ENCODE data around the gene SMAD7. TPM values are rescaled to one million over a fixed set of nuclear protein-coding genes. Genes with fewer than 3 reads are reported as not detected.

SMAD7 gene
- total and polyA plus RNA-seq, 2 donors = 7.8 to 9.3 TPM

DNA sequence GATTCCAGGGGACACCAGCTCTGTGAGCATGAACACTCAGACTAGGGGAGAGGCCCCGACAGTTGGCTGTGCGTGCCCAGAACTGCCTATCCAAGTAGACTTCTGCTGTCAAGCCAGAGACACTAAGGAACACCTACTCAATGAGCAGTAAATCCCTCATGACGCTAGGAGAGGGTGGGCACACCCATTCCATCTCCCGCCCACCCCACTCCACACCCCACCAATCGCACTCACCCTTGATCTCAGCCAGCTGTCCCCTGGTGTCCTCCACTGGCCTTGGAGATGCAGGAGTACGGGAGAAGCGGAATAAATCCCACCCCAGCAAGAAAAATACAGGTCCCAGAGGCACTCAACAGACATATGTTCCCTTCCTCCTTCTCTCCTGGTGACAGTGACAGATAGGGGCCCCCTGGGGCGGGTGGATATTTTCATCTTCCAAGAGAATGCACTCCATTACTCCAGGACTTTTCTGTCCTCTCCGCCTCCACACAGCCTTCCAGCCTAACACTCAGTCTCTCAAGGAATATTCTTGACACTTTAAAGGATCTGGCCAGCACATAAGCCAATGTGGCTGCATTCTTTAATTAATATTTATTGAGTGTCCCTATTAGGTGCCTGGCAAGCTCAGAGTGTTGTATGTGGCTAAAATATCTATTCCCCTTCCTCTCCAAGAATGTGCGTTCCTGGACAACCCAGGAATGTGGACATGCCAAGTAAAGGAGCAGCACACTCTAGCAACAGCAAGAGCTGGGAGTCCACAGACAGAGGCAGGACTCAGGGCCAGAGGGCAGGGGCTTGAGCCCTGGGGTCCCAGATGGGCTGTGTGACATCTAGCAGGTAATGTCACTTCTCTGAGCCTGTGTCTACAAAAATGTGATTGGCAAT lies 13.1 kb upstream of the SMAD7 start:
- Histone ChIP-seq H3K27ac (ENCODE audit: low read depth in 1 of 2, low read length in 1 of 2) (no peak overlapping the region), H3K9me3 (ENCODE audit: control insufficient read depth in 2 of 2, insufficient read depth in 1 of 2, low read length in 1 of 2) (no peaks in the 10 kb centered on the region), H3K36me3 (ENCODE audit: control insufficient read depth in 2 of 2, insufficient read depth in 2 of 2, low read length in 1 of 2) (no peaks in the 10 kb centered on the region), H3K4me1 (ENCODE audit: control insufficient read depth in 2 of 2, insufficient read depth in 2 of 2, low read length in 2 of 2) (no peaks in the 10 kb centered on the region), H3K27me3 (ENCODE audit: control insufficient read depth in 2 of 2, insufficient read depth in 1 of 2, low read length in 1 of 2) (peaks cover 4 to 26% of the 10 kb centered on the region in 2 donors), H3K4me3 (ENCODE audit: low read length in 2 of 2) (no peak overlapping the region)
- no peak for DNase-seq (ENCODE audit: low read depth in 6 of 9, low spot score in 9 of 9)
- 97% methylated on average over 10 of the region's 10 CpGs for WGBS

DNA sequence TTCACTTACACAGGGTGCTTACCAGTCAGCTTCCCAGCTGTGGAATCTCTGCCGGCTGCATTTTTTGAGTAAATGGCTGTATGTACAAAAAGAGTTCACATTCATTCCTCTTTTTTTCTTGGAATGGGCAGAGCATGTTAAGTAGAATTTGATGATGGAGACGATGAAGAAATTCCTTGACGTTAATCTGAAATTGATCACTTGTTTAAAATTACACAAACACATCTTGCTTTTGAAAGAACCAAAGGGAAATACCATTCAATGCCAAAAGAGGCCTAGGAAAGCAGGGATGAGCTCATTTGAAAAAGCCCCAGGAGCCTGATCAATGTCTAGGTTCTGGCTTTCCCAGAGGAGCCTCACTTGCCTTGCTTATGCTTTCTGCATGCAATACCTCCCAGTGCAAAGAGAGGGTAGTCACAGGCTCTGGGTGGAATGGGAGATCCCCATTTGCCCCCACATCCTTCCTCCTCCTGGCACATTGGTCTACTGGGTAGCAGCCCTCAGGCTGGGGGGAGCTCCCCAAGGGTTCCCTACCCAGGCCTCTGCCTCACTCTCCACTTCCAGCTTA lies 12.3 kb upstream of the SMAD7 start:
- Histone ChIP-seq H3K9me3 (ENCODE audit: control insufficient read depth in 2 of 2, insufficient read depth in 1 of 2, low read length in 1 of 2) (no peaks in the 10 kb centered on the region), H3K27ac (ENCODE audit: low read depth in 1 of 2, low read length in 1 of 2) (no peak overlapping the region), H3K27me3 (ENCODE audit: control insufficient read depth in 2 of 2, insufficient read depth in 1 of 2, low read length in 1 of 2) (peaks cover 4 to 22% of the 10 kb centered on the region in 2 donors), H3K4me1 (ENCODE audit: control insufficient read depth in 2 of 2, insufficient read depth in 2 of 2, low read length in 2 of 2) (no peaks in the 10 kb centered on the region), H3K4me3 (ENCODE audit: low read length in 2 of 2) (no peak overlapping the region), H3K36me3 (ENCODE audit: control insufficient read depth in 2 of 2, insufficient read depth in 2 of 2, low read length in 1 of 2) (no peaks in the 10 kb centered on the region)
- no peak for DNase-seq (ENCODE audit: low read depth in 6 of 9, low spot score in 9 of 9)
- 97% methylated on average over 3 of the region's 3 CpGs for WGBS

DNA sequence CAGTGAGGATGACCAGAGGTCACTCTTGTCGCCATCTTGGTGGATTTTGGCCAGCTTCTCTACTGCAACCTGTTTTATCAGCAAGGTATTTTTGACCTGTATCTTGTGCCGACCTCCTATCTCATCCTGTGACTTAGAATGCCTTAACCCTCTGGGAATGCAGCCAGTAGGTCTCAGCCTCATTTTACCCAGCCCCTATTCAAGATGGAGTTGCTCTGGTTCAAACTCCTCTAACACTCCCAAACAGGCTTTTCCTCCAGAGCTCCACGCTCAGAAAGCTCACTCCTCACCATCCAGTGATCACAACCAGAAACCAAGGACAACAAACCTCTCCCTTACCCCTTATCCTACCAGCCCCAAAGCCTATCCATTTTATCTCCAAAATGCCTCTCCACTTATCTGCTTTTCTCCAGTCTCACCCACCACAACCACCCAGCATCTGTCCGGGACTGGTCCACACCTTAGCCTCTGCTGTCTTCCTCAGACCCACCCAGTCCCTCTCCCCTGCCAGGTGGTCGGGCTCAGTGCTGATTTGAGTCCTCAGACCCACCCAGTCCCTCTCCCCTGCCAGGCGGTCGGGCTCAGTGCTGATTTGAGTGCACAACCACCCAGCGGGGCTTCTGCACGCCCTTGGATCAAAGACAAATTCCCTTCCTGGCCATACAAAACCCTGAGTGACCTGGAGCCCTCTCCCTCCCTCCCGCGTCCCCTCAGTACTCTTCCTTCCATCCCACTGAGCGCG lies 11.7 kb upstream of the SMAD7 start:
- DNase-seq (ENCODE audit: low read depth in 6 of 9, low spot score in 9 of 9) = no peak
- H3K4me1 ChIP-seq (ENCODE audit: control insufficient read depth in 2 of 2, insufficient read depth in 2 of 2, low read length in 2 of 2) = no peaks in the 10 kb centered on the region
- H3K4me3 ChIP-seq (ENCODE audit: low read length in 2 of 2) = no peak overlapping the region
- no peak overlapping the region for H3K27ac ChIP-seq (ENCODE audit: low read depth in 1 of 2, low read length in 1 of 2)
- no peaks in the 10 kb centered on the region for H3K9me3 ChIP-seq (ENCODE audit: control insufficient read depth in 2 of 2, insufficient read depth in 1 of 2, low read length in 1 of 2)
- H3K27me3 ChIP-seq (ENCODE audit: control insufficient read depth in 2 of 2, insufficient read depth in 1 of 2, low read length in 1 of 2) = peaks cover 4 to 18% of the 10 kb centered on the region in 2 donors
- H3K36me3 ChIP-seq (ENCODE audit: control insufficient read depth in 2 of 2, insufficient read depth in 2 of 2, low read length in 1 of 2) = no peaks in the 10 kb centered on the region
- 96% methylated on average over 13 of the region's 13 CpGs for WGBS

DNA sequence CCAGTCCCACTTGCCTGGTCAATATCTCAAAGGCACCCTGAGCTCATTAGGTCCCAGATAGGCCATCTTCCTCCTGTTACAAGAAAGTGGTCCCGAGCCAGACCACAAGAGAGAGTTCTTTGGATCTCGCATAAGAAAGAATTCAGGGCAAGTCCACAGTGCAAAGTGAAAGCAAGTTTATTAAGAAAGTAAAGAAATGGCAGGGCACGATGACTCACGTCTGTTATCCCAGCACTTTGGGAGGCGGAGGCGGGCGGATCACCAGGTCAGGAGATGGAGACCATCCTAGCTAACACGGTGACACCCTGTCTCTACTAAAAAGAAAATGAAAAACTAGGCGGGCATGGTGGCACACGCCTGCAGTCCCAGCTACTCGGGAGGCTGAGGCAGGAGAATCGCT lies 10.8 kb upstream of the SMAD7 start:
- Histone ChIP-seq H3K4me1 (ENCODE audit: control insufficient read depth in 2 of 2, insufficient read depth in 2 of 2, low read length in 2 of 2) (no peaks in the 10 kb centered on the region), H3K27me3 (ENCODE audit: control insufficient read depth in 2 of 2, insufficient read depth in 1 of 2, low read length in 1 of 2) (peaks cover 4 to 18% of the 10 kb centered on the region in 2 donors), H3K4me3 (ENCODE audit: low read length in 2 of 2) (no peak overlapping the region), H3K9me3 (ENCODE audit: control insufficient read depth in 2 of 2, insufficient read depth in 1 of 2, low read length in 1 of 2) (no peaks in the 10 kb centered on the region), H3K27ac (ENCODE audit: low read depth in 1 of 2, low read length in 1 of 2) (no peak overlapping the region), H3K36me3 (ENCODE audit: control insufficient read depth in 2 of 2, insufficient read depth in 2 of 2, low read length in 1 of 2) (no peaks in the 10 kb centered on the region)
- 96% methylated on average over 12 of the region's 12 CpGs for WGBS
- DNase-seq (ENCODE audit: low read depth in 6 of 9, low spot score in 9 of 9) = no peak

DNA sequence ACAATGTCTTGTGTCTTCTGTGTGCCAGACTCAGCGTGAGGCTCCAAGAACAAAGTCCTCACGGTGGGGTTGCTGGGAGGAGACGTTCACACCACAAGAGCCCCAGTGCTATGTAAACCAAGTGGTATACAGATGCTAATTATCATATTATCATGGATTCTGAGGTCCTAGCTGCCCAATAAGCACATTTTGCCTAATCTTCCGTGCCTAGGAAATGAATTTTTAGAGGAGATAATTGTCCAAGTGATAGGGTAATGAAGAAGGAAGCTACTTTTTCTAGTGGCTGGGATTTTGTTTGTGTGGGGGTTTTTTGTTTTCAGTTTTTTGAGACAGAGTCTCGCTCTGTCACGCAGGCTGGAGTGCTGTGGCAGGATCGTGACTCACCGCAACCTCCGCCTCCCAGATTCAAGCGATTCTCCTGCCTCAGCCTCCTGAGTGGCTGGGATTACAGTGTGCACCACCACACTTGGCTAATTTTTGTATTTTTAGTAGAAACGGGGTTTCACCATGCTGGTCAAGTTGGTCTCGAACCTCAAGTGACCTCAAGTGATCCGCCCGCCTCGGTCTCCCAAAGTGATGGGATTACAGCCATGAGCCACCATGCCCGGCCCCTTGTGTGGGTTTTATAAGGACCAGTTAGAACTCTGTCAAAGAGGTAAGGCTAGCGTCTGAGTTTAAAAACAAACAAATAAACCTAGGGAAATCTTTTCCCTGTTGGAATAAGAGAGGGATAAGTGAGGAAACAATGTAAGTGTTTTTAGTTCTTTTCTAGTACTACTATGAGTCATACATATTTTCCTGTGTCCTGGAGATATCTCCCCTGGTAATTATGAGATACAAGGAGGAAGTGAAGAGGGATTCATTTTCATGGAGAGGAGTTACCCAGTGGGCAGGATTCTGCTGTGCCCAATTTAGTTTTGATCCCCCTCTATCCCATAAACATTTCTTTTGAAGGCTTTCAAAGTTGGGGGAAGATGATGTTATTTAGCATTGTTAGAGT lies 9.5 kb upstream of the SMAD7 start:
- Histone ChIP-seq H3K36me3 (ENCODE audit: control insufficient read depth in 2 of 2, insufficient read depth in 2 of 2, low read length in 1 of 2) (no peaks in the 10 kb centered on the region), H3K4me3 (ENCODE audit: low read length in 2 of 2) (no peak overlapping the region), H3K27me3 (ENCODE audit: control insufficient read depth in 2 of 2, insufficient read depth in 1 of 2, low read length in 1 of 2) (peaks cover 4 to 20% of the 10 kb centered on the region in 2 donors), H3K4me1 (ENCODE audit: control insufficient read depth in 2 of 2, insufficient read depth in 2 of 2, low read length in 2 of 2) (peaks cover 9 to 12% of the 10 kb centered on the region in 2 donors), H3K9me3 (ENCODE audit: control insufficient read depth in 2 of 2, insufficient read depth in 1 of 2, low read length in 1 of 2) (no peaks in the 10 kb centered on the region), H3K27ac (ENCODE audit: low read depth in 1 of 2, low read length in 1 of 2) (no peak overlapping the region)
- DNase-seq (ENCODE audit: low read depth in 6 of 9, low spot score in 9 of 9) = no peak
- 96% methylated on average over 17 of the region's 17 CpGs for WGBS

DNA sequence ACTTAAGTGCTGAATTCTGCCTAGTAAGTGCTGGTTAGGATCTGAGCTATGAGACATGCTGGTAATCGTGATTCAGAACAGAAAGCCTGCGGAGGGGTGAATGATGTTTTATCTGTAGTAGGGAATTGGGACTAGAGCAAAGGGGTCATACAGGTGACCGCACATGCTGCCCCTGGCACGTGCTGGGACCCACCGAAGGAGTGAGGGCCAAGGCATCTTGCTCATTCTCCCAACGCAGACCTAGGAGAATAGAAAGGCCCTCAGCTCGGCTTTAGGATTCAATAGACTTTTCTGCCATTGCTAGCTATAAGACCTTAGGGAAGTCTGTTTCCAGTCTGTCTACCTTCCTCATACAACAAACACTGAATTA lies 8.8 kb upstream of the SMAD7 start:
- DNase-seq (ENCODE audit: low read depth in 6 of 9, low spot score in 9 of 9) = no peak
- no peaks in the 10 kb centered on the region for H3K9me3 ChIP-seq (ENCODE audit: control insufficient read depth in 2 of 2, insufficient read depth in 1 of 2, low read length in 1 of 2)
- H3K27ac ChIP-seq (ENCODE audit: low read depth in 1 of 2, low read length in 1 of 2) = no peak overlapping the region
- H3K36me3 ChIP-seq (ENCODE audit: control insufficient read depth in 2 of 2, insufficient read depth in 2 of 2, low read length in 1 of 2) = no peaks in the 10 kb centered on the region
- 97% methylated on average over 7 of the region's 7 CpGs for WGBS
- H3K4me3 ChIP-seq (ENCODE audit: low read length in 2 of 2) = no peak overlapping the region
- peaks cover 4 to 27% of the 10 kb centered on the region in 2 donors for H3K27me3 ChIP-seq (ENCODE audit: control insufficient read depth in 2 of 2, insufficient read depth in 1 of 2, low read length in 1 of 2)
- peaks cover 9 to 17% of the 10 kb centered on the region in 2 donors for H3K4me1 ChIP-seq (ENCODE audit: control insufficient read depth in 2 of 2, insufficient read depth in 2 of 2, low read length in 2 of 2)

DNA sequence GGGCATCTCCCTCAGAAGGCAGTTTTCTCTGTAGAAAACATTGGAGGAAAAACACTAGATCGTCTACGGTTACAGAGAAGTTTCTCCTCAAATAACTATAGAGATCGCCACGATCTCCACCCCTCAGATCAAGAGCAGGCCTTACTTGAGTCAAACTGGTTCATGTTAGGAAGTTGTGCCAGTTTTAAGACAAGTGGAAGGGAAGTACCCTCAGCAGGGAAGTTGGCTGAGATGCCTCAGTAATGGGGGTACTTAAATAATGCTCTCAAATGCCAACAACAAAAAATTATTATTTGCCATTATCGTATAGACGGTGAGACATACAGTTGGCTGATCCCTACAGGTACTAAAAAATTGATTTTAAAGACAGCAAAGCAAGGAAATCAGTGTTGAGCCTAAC lies 8.2 kb upstream of the SMAD7 start:
- DNase-seq (ENCODE audit: low read depth in 6 of 9, low spot score in 9 of 9) = no peak
- H3K27me3 ChIP-seq (ENCODE audit: control insufficient read depth in 2 of 2, insufficient read depth in 1 of 2, low read length in 1 of 2) = peaks cover 7 to 30% of the 10 kb centered on the region in 2 donors
- no peak overlapping the region for H3K4me3 ChIP-seq (ENCODE audit: low read length in 2 of 2)
- H3K36me3 ChIP-seq (ENCODE audit: control insufficient read depth in 2 of 2, insufficient read depth in 2 of 2, low read length in 1 of 2) = no peaks in the 10 kb centered on the region
- H3K9me3 ChIP-seq (ENCODE audit: control insufficient read depth in 2 of 2, insufficient read depth in 1 of 2, low read length in 1 of 2) = no peaks in the 10 kb centered on the region
- WGBS = 97% methylated on average over 6 of the region's 6 CpGs
- H3K4me1 ChIP-seq (ENCODE audit: control insufficient read depth in 2 of 2, insufficient read depth in 2 of 2, low read length in 2 of 2) = peaks cover 9 to 17% of the 10 kb centered on the region in 2 donors
- H3K27ac ChIP-seq (ENCODE audit: low read depth in 1 of 2, low read length in 1 of 2) = no peak overlapping the region

DNA sequence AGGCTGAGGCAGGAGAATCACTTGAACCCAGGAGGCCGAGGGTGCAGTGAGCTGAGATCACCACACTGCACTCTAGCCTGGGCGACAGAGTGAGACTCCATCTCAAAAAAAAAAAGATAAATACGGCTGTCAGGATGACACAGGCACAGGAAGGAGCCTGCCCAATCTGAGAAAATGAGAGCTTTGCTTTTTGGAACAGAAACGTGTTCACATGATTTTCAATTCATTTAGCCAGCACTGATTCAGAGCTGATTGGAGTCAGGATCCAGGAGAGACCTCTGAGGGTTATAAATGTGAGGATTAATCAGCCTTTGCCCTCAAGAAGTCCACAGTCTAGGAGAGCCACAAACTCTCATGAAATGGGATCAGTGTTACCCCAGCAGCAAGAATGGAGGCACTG lies 6.9 kb upstream of the SMAD7 start:
- H3K4me1 ChIP-seq (ENCODE audit: control insufficient read depth in 2 of 2, insufficient read depth in 2 of 2, low read length in 2 of 2) = peaks cover 9 to 24% of the 10 kb centered on the region in 2 donors
- no peak overlapping the region for H3K27ac ChIP-seq (ENCODE audit: low read depth in 1 of 2, low read length in 1 of 2)

More for the DNA sequence above, 6.9 kb upstream of the SMAD7 start:
- peaks cover 16 to 33% of the 10 kb centered on the region in 2 donors for H3K27me3 ChIP-seq (ENCODE audit: control insufficient read depth in 2 of 2, insufficient read depth in 1 of 2, low read length in 1 of 2)
- H3K4me3 ChIP-seq (ENCODE audit: low read length in 2 of 2) = no peak overlapping the region
- H3K9me3 ChIP-seq (ENCODE audit: control insufficient read depth in 2 of 2, insufficient read depth in 1 of 2, low read length in 1 of 2) = no peaks in the 10 kb centered on the region
- no peak for DNase-seq (ENCODE audit: low read depth in 6 of 9, low spot score in 9 of 9)
- WGBS = 80% methylated on average over 4 of the region's 4 CpGs
- H3K36me3 ChIP-seq (ENCODE audit: control insufficient read depth in 2 of 2, insufficient read depth in 2 of 2, low read length in 1 of 2) = no peaks in the 10 kb centered on the region

All from thymus (tissue), 11 donors.